ENCODE results near the gene PAGE5. TPM values are rescaled to one million over a fixed set of nuclear protein-coding genes. Genes with fewer than 3 reads are reported as not detected.

The PAGE5 gene, protein sequence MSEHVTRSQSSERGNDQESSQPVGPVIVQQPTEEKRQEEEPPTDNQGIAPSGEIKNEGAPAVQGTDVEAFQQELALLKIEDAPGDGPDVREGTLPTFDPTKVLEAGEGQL
- total RNA-seq (2012; rRNA removed): not detected in 2 replicates

DNA sequence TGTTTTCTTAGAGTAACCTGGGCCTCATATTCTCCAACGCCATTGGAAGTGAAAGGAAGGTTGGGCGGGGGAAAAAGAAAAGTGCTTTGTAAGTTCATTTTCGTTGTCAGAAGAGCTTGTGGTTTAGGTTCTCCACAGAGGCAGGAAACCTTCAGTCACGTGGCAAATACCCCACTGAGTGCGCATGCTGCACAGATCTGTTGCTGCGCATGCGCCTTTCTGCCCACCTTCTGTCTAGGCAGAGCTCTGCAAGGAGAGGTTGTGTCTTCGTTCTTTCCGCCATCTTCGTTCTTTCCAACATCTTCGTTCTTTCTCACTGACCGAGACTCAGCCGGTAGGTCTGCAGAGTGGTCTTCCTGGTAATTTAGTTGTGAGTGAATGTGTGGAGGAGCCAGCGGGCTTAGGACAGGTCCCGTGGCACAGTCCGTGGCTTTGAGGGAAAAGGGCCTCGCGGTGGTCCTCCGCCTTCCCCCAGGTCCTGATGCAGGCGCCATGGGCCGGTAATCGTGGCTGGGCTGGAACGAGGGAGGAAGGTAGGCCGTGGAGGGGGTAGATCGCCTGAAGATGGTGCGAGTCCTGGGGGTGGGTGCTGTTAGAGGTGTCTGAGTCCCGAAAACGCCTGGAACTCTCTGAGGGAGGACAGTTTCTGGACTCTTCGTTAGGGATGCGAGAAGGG is at the start of gene PAGE5:
TSS of gene PAGE5 (plus strand) at position 228 of the 676 bp plus-strand sequence. CDS start 1,037 bp downstream, outside the sequence.
- H3K9ac ChIP-seq (ENCODE audit: low read depth, low read length): no peak within 1 kb of the TSS
- no peak within 1 kb of the TSS for H3K4me2 ChIP-seq (ENCODE audit: low read length)
- H3K4me3 ChIP-seq (ENCODE audit: low read length): no peak within 1 kb of the TSS
- no peaks in the 10 kb centered on the region for H3K9me3 ChIP-seq (replicated peaks; ENCODE audit: low read length)
- no peaks in the 10 kb centered on the region for H3K27me3 ChIP-seq (ENCODE audit: control insufficient read depth, insufficient read depth, low read length)
- H3K4me1 ChIP-seq (ENCODE audit: control insufficient read depth, insufficient read depth, low read length): no peaks in the 10 kb centered on the region
- no peaks in the 10 kb centered on the region for H3K36me3 ChIP-seq (ENCODE audit: insufficient read depth, low read length)

DNA sequence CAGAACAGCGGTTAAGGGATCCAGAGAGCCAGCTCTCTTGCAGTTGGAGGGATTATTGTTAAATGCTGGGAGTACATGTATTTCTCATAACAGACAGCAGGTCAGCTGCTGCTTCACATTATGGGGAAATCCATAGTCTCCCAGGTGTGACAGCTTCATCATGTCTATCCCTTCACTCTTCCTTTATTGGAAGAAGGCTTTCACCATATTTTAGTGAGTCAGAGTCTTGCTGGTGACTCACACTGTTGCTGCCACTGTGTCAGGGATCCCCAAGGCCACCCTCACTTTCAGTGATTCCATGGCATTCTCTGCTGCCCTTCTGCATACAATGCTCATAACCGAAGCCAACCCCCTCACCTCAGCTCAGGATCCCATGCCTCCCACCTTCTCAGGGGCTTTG is 32.9 kb upstream of the PAGE5 start:
- Histone ChIP-seq H3K27me3 (ENCODE audit: control insufficient read depth, insufficient read depth, low read length) (no peaks in the 10 kb centered on the region), H3K9me3 (replicated peaks; ENCODE audit: low read length) (no peaks in the 10 kb centered on the region), H3K9ac (ENCODE audit: low read depth, low read length) (no peak overlapping the region), H3K4me3 (ENCODE audit: low read length) (no peak overlapping the region), H3K4me1 (ENCODE audit: control insufficient read depth, insufficient read depth, low read length) (no peaks in the 10 kb centered on the region), H3K4me2 (ENCODE audit: low read length) (no peak overlapping the region), H3K36me3 (ENCODE audit: insufficient read depth, low read length) (no peaks in the 10 kb centered on the region)

DNA sequence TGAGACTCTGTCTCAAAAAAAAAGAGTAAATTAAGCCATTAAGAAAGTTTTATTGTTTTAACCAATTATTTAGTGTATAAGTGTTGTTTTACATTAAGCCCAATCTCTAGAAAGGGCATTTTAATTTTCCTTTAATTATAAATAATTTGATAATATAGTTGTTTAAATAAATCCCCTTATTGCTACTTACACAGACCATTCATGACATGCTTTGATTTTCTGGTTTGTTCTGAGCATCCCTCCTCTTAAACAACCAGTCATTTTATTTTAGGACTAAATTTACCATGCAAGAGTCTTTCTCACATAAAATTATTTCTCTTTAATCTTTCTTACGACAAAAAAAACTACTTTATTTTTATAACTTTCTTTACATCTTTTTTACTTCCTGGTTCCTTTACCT is 23.5 kb upstream of the PAGE5 start:
- H3K36me3 ChIP-seq (ENCODE audit: insufficient read depth, low read length): no peaks in the 10 kb centered on the region

DNA sequence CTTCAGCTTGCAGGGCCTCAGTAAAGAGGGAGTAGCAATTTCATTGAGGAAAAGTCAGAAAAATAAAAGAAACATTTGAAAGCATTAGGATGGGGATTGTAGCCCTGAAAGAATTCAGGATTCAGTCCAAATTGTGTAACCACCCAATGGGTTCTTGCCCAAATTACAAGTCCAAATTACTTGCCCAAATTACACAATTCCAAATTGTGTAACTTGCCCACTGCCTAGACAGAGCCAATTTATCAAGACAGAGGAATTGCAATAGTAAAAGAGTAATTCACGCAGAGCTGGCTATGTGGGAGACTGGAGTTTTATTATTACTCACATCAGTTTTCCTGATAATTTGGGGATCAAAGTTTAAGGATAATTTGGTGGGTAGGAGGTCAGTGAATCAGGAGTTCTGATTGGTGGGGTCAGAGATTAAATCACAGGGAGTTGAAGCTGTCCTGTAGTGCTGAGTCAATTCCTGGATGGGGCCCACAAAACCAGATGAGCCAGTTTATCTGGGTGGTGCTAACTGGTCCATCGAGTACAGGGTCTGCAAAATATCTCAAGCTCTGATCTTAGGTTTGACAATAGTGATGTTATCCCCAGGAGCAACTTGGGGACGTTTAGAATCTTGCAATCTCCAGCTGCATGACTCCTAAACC is 18.1 kb upstream of the PAGE5 start:
- H3K36me3 ChIP-seq (ENCODE audit: insufficient read depth, low read length): no peaks in the 10 kb centered on the region
- H3K4me2 ChIP-seq (ENCODE audit: low read length): no peak overlapping the region
- H3K4me3 ChIP-seq (ENCODE audit: low read length): no peak overlapping the region
- H3K27me3 ChIP-seq (ENCODE audit: control insufficient read depth, insufficient read depth, low read length): no peaks in the 10 kb centered on the region
- no peaks in the 10 kb centered on the region for H3K9me3 ChIP-seq (replicated peaks; ENCODE audit: low read length)
- no peaks in the 10 kb centered on the region for H3K4me1 ChIP-seq (ENCODE audit: control insufficient read depth, insufficient read depth, low read length)
- no peak overlapping the region for H3K9ac ChIP-seq (ENCODE audit: low read depth, low read length)

More for the DNA sequence above, 23.5 kb upstream of the PAGE5 start:
- no peaks in the 10 kb centered on the region for H3K27me3 ChIP-seq (ENCODE audit: control insufficient read depth, insufficient read depth, low read length)
- H3K4me3 ChIP-seq (ENCODE audit: low read length): no peak overlapping the region
- no peak overlapping the region for H3K9ac ChIP-seq (ENCODE audit: low read depth, low read length)
- H3K9me3 ChIP-seq (replicated peaks; ENCODE audit: low read length): no peaks in the 10 kb centered on the region
- H3K4me1 ChIP-seq (ENCODE audit: control insufficient read depth, insufficient read depth, low read length): no peaks in the 10 kb centered on the region
- H3K4me2 ChIP-seq (ENCODE audit: low read length): no peak overlapping the region

DNA sequence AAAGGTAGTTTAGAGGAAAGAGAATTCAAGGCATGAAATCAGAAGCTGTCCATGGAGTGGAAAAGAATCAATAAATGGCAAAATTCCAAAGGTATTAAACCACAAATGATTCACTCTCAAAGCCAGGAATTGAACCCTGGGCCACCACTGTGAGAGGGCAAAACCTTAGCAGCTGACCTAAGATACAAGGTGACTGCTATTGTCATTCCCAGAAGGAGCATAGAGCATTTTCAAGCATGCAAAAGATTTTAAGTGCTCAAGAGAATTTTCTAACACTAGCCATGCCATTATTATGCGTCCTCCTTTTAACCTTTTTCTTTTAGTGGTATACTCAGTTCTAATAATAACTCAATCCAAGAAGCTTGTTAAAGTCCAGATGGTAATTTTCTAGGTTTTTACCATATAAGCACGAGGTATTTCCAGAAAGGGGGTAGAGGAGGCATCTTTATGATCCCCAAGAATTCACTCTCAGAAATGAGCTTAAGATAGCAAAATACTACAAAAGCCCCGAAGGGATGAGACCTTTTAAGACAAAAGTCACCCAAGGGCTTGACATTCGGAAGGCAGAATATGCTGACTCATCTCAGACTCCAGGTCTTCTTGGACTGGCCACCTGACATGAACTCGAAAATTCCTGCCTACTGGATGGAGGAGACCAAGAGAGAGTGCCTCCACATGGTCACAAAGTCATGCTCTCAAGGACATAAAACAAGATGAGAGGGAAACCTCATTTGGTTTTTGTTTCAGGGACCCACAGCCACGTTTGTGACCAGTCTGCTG is 13.8 kb upstream of the PAGE5 start:
- no peaks in the 10 kb centered on the region for H3K9me3 ChIP-seq (replicated peaks; ENCODE audit: low read length)
- H3K36me3 ChIP-seq (ENCODE audit: insufficient read depth, low read length): no peaks in the 10 kb centered on the region
- no peaks in the 10 kb centered on the region for H3K27me3 ChIP-seq (ENCODE audit: control insufficient read depth, insufficient read depth, low read length)
- no peaks in the 10 kb centered on the region for H3K4me1 ChIP-seq (ENCODE audit: control insufficient read depth, insufficient read depth, low read length)
- H3K9ac ChIP-seq (ENCODE audit: low read depth, low read length): no peak overlapping the region
- H3K4me3 ChIP-seq (ENCODE audit: low read length): no peak overlapping the region
- no peak overlapping the region for H3K4me2 ChIP-seq (ENCODE audit: low read length)

DNA sequence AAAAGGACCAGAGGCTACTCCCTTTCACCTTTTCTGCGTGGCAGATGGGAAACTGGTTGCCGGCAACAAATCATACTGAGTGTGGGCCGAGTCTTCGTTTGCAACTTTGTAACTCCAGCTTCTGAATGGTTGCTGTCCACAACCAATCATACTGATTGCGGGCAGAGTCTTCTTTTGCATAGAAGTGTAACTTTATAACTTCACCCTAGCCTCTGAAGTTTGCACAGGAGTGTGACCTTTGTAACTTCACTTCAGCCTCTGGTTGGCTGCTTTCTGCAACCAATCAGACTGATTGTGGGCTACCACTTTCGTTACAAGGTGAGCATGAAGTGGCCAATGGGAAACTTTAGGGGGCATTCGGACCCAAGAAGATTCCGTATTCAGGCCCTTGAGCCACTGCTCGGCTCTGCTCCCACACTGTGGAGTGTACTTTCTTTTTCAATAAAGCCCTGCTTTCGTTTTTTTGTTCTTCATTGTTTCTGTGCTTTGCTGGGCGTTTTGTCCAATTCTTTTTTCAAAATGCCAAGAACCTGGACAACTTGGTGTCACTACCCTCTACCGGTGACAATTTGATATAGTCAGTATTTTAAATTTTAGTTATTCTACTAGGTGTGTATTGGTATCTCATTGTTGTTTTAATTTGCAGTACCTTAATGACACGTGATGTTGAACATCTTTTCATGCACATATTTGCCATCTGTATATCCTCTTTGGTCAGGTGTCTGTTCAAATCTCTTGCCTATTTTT is 9.0 kb upstream of the PAGE5 start:
- H3K4me1 ChIP-seq (ENCODE audit: control insufficient read depth, insufficient read depth, low read length): no peaks in the 10 kb centered on the region
- H3K36me3 ChIP-seq (ENCODE audit: insufficient read depth, low read length): no peaks in the 10 kb centered on the region
- H3K4me3 ChIP-seq (ENCODE audit: low read length): no peak overlapping the region
- no peaks in the 10 kb centered on the region for H3K27me3 ChIP-seq (ENCODE audit: control insufficient read depth, insufficient read depth, low read length)
- no peaks in the 10 kb centered on the region for H3K9me3 ChIP-seq (replicated peaks; ENCODE audit: low read length)
- H3K9ac ChIP-seq (ENCODE audit: low read depth, low read length): no peak overlapping the region
- H3K4me2 ChIP-seq (ENCODE audit: low read length): no peak overlapping the region

DNA sequence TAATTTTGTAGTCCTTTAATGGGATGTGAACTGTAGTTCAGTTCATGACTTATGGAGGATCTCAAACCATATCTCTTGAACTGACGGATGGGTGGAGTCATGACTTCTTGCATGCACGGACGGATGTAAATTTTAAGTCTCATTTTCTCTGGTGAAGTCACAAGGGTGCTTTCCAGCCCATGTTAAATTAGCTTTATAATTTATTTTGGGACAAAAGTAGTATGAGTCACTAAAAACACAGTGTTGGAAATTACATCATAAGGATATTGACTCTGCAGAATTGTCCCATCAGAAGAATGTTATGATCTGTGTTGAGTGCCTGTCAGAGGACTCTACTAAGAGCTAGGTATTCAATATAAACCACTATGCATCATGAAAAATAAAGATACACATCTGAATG is 6.8 kb upstream of the PAGE5 start:
- no peak overlapping the region for H3K4me2 ChIP-seq (ENCODE audit: low read length)
- no peak overlapping the region for H3K9ac ChIP-seq (ENCODE audit: low read depth, low read length)
- H3K36me3 ChIP-seq (ENCODE audit: insufficient read depth, low read length): no peaks in the 10 kb centered on the region
- no peak overlapping the region for H3K4me3 ChIP-seq (ENCODE audit: low read length)
- no peaks in the 10 kb centered on the region for H3K27me3 ChIP-seq (ENCODE audit: control insufficient read depth, insufficient read depth, low read length)
- H3K4me1 ChIP-seq (ENCODE audit: control insufficient read depth, insufficient read depth, low read length): no peaks in the 10 kb centered on the region
- H3K9me3 ChIP-seq (replicated peaks; ENCODE audit: low read length): no peaks in the 10 kb centered on the region

DNA sequence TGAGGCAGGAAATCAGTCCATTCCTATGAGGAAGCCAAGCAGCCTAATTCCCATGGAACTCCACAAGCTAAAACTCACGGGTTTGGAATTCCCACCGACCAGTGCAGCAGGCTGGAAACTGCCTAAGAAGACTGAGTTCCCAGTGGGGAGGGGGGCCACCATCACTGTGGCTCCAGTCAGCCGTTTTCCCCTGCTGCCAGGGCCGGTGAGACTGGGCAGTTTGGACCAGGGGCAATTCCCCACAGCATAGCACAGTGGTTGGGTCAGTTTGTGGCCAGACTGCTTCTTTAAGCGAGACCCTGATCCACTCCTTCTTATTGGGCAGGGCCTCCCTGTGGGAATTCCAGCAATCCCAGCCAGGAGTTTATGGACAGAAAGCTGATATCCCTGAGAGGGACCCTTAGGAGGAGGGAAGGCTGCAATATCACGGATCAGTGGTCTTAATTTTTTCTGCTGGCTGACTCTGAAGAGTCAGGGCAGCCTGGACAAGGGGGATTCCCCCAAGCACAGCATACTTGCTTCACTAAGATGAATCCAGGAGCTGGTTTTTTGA is 20.7 kb downstream of the PAGE5 start:
- Histone ChIP-seq H3K9me3 (replicated peaks; ENCODE audit: low read length) (no peaks in the 10 kb centered on the region), H3K27me3 (ENCODE audit: control insufficient read depth, insufficient read depth, low read length) (no peaks in the 10 kb centered on the region), H3K36me3 (ENCODE audit: insufficient read depth, low read length) (no peaks in the 10 kb centered on the region), H3K4me2 (ENCODE audit: low read length) (no peak overlapping the region), H3K9ac (ENCODE audit: low read depth, low read length) (no peak overlapping the region), H3K4me1 (ENCODE audit: control insufficient read depth, insufficient read depth, low read length) (no peaks in the 10 kb centered on the region), H3K4me3 (ENCODE audit: low read length) (no peak overlapping the region)

DNA sequence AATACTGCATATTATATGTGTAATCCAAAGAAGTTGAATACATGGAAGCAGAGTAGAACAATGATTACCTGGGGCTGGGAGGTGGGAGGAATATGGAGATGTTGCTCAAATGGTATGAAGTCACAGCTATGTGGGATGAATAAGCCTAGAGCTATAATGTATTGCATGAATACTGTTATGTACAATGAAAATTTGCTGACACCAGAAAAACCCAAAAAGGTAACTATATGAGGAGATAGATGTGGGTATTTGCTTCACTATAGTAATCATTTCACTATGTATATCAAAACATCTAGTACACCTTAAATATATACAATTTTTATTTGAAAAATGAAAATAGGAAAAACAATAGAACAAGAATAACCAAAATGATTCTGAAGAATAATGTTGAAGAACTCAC is 33.4 kb downstream of the PAGE5 start:
- Histone ChIP-seq H3K9ac (ENCODE audit: low read depth, low read length) (no peak overlapping the region), H3K36me3 (ENCODE audit: insufficient read depth, low read length) (no peaks in the 10 kb centered on the region), H3K4me3 (ENCODE audit: low read length) (no peak overlapping the region), H3K4me1 (ENCODE audit: control insufficient read depth, insufficient read depth, low read length) (no peaks in the 10 kb centered on the region), H3K4me2 (ENCODE audit: low read length) (no peak overlapping the region), H3K27me3 (ENCODE audit: control insufficient read depth, insufficient read depth, low read length) (no peaks in the 10 kb centered on the region), H3K9me3 (replicated peaks; ENCODE audit: low read length) (no peaks in the 10 kb centered on the region)

DNA sequence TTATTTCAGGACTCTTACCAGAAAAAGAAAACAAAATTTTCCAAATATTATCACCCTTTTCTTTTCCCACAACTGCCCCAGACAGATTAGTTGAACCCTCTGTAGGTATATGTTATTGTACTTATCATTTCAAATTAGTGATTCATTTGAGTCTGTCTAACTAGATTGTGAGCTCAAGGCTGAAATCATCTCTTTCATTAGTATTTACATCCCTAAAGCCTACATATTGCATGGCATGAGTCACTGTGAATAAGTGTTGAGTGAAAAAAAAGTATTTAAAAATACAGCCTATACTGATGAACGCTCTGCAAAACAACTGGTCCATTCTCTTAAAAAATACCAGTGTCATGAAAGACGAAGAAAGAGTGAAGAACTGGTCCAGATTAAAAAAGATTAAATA is 40.7 kb downstream of the PAGE5 start:
- Histone ChIP-seq H3K9ac (ENCODE audit: low read depth, low read length) (no peak overlapping the region), H3K9me3 (replicated peaks; ENCODE audit: low read length) (no peaks in the 10 kb centered on the region), H3K27me3 (ENCODE audit: control insufficient read depth, insufficient read depth, low read length) (no peaks in the 10 kb centered on the region), H3K36me3 (ENCODE audit: insufficient read depth, low read length) (no peaks in the 10 kb centered on the region), H3K4me2 (ENCODE audit: low read length) (no peak overlapping the region), H3K4me3 (ENCODE audit: low read length) (no peak overlapping the region), H3K4me1 (ENCODE audit: control insufficient read depth, insufficient read depth, low read length) (no peaks in the 10 kb centered on the region)

DNA sequence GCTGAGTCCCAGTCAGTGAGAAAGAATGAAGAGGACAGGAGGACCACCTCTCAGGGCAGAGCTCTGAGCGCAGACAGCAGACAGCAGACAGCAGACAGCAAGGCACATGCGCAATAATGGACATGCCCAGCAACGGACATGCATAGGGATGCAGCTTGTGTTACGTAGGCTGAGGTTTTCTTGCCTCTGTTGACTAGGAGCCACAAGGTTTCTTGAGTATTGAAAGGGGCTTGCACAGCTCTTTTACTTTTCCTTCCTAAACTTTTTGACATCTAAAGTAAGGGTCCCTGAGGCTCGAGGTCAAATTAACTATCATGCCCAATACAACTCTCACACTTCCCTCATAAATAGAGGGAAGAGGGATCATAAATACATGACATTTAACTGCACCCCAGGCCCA is 44.7 kb downstream of the PAGE5 start, which contains the start of gene PAGE3:
TSS of gene PAGE3 (minus strand) at position 101 of the 400 bp plus-strand sequence. CDS start 1,013 bp downstream, outside the sequence.
- Histone ChIP-seq H3K4me3 (ENCODE audit: low read length) (no peak within 1 kb of the TSS), H3K9me3 (replicated peaks; ENCODE audit: low read length) (no peaks in the 10 kb centered on the region), H3K4me1 (ENCODE audit: control insufficient read depth, insufficient read depth, low read length) (no peaks in the 10 kb centered on the region), H3K36me3 (ENCODE audit: insufficient read depth, low read length) (no peaks in the 10 kb centered on the region), H3K9ac (ENCODE audit: low read depth, low read length) (no peak within 1 kb of the TSS), H3K4me2 (ENCODE audit: low read length) (no peak within 1 kb of the TSS), H3K27me3 (ENCODE audit: control insufficient read depth, insufficient read depth, low read length) (no peaks in the 10 kb centered on the region)
